IMR-90 (cell line): ENCODE data around the gene ELAC1. TPM values are rescaled to one million over a fixed set of nuclear protein-coding genes. Genes with fewer than 3 reads are reported as not detected.

Source experiments
- ATAC-seq: fragments of 200-7000 bp; cut with Tn5 transposase; 2 replicates; pipeline ENCODE4 v1.9.1; 2020; ENCODE audit warnings: low read depth, mild to moderate bottlenecking, moderate library complexity
- BruUV-seq: library from RNA; stranded (reverse); fragments of 400-500 nt; replicated peaks from 2 replicates; lab custom pipeline; 2021; lab: Mats Ljungman, UMichigan
- CTCF ChIA-PET: fragments of 300-600 bp; formaldehyde crosslinking; extraction: SDS; loops from one replicate; lab custom pipeline; 2021; ENCODE audit warnings: antibody characterized with exemption; lab: Yijun Ruan, JAX
- POLR2A ChIA-PET: fragments of 300-600 bp; sonication (Branson Sonifier 250); formaldehyde crosslinking; loops from one replicate; lab custom pipeline; 2022; ENCODE audit warnings: antibody characterized with exemption; ENCODE audit not compliant: unreplicated experiment; lab: Charles Lee
- DNase-seq: peaks from one replicate; pipeline ENCODE4 v3.0.0; 2013
- H2AFZ ChIP-seq: replicated peaks from 2 replicates; pipeline ENCODE3; 2013; ENCODE audit warnings: low read length, mild to moderate bottlenecking; ENCODE audit not compliant: poor library complexity
- H2AK5ac ChIP-seq: 2 replicates; pipeline ENCODE4 v1.6.1; 2013; ENCODE audit warnings: low read depth, low read length, inconsistent platforms
- H2AK9ac ChIP-seq: replicated peaks from 2 replicates; pipeline ENCODE3; 2013; ENCODE audit warnings: mild to moderate bottlenecking, low read depth, low read length, moderate library complexity; ENCODE audit not compliant: poor library complexity
- H2BK120ac ChIP-seq: 2 replicates; pipeline ENCODE4 v1.6.1; 2013; ENCODE audit warnings: low read depth, low read length, inconsistent platforms
- H2BK15ac ChIP-seq: 3 replicates; pipeline ENCODE4 v1.6.1; 2013; ENCODE audit warnings: low read depth, low read length, inconsistent platforms
- H2BK20ac ChIP-seq: 2 replicates; pipeline ENCODE4 v1.6.1; 2013; ENCODE audit warnings: low read depth, mild to moderate bottlenecking, inconsistent platforms, low read length, moderate library complexity
- H2BK5ac ChIP-seq: 2 replicates; pipeline ENCODE4 v1.6.1; 2013; ENCODE audit warnings: mild to moderate bottlenecking, low read depth, low read length, inconsistent platforms; ENCODE audit not compliant: poor library complexity, severe bottlenecking
- H3K14ac ChIP-seq: replicated peaks from 2 replicates; pipeline ENCODE4 v1.6.1; 2013; ENCODE audit warnings: low read depth, low read length, inconsistent platforms
- H3K18ac ChIP-seq: 2 replicates; pipeline ENCODE4 v1.6.1; 2013; ENCODE audit warnings: low read depth, low read length, control low read depth
- H3K23ac ChIP-seq: 2 replicates; pipeline ENCODE4 v1.6.1; 2013; ENCODE audit warnings: low read depth, low read length, inconsistent platforms
- H3K27ac ChIP-seq: 2 replicates; pipeline ENCODE4 v1.5.1; 2013; ENCODE audit warnings: mild to moderate bottlenecking, control low read depth, low read length; ENCODE audit not compliant: insufficient read depth
- H3K27me3 ChIP-seq: 2 replicates; pipeline ENCODE4 v1.6.1; 2013; ENCODE audit warnings: low read length; ENCODE audit not compliant: control insufficient read depth, insufficient read depth
- H3K36me3 ChIP-seq: 2 replicates; pipeline ENCODE4 v1.6.1; 2013; ENCODE audit warnings: low read length, mixed read lengths; ENCODE audit not compliant: control insufficient read depth, insufficient read depth
- H3K4ac ChIP-seq: 2 replicates; pipeline ENCODE4 v1.6.1; 2013; ENCODE audit warnings: low read depth, low read length, inconsistent platforms
- H3K4me1 ChIP-seq: 2 replicates; pipeline ENCODE4 v1.6.1; 2013; ENCODE audit warnings: low read length, mixed read lengths; ENCODE audit not compliant: control insufficient read depth, insufficient read depth
- H3K4me2 ChIP-seq: 2 replicates; pipeline ENCODE4 v1.6.1; 2013; ENCODE audit warnings: low read depth, mild to moderate bottlenecking, control low read depth, low read length, moderate library complexity
- H3K4me3 ChIP-seq: 2 replicates; pipeline ENCODE4 v1.5.1; 2013; ENCODE audit warnings: low read depth, mild to moderate bottlenecking, control low read depth, low read length, moderate library complexity; ENCODE audit not compliant: insufficient read depth
- H3K56ac ChIP-seq: 2 replicates; pipeline ENCODE4 v1.6.1; 2013; ENCODE audit warnings: low read length, inconsistent platforms; ENCODE audit not compliant: insufficient read depth; ENCODE audit errors: extremely low read depth
- H3K79me1 ChIP-seq, 2 experiments: 2 replicates each; pipeline ENCODE4 v1.6.1; 2013; ENCODE audit warnings: low read length in 2 of 2, inconsistent platforms in 1 of 2, low read depth in 1 of 2
- H3K9ac ChIP-seq: 2 replicates; pipeline ENCODE4 v1.6.1; 2013; ENCODE audit warnings: low read depth, low read length, control low read depth
- H3K9me1 ChIP-seq: 2 replicates; pipeline ENCODE4 v1.6.1; 2013; ENCODE audit warnings: low read length, inconsistent platforms; ENCODE audit not compliant: insufficient read depth
- H3K9me3 ChIP-seq: 2 replicates; pipeline ENCODE4 v1.6.1; 2013; ENCODE audit warnings: low read length; ENCODE audit not compliant: control insufficient read depth, insufficient read depth
- H4K20me1 ChIP-seq: 2 replicates; pipeline ENCODE4 v1.6.1; 2013; ENCODE audit warnings: low read length, inconsistent platforms; ENCODE audit not compliant: insufficient read depth
- H4K5ac ChIP-seq: 2 replicates; pipeline ENCODE4 v1.6.1; 2013; ENCODE audit warnings: mild to moderate bottlenecking, low read depth, low read length, control low read depth
- H4K8ac ChIP-seq, 2 experiments: 2 replicates each; pipeline ENCODE4 v1.6.1; 2013; ENCODE audit warnings: low read depth in 2 of 2, low read length in 2 of 2, control low read depth in 1 of 2, inconsistent platforms in 1 of 2
- H4K91ac ChIP-seq: 2 replicates; pipeline ENCODE4 v1.6.1; 2013; ENCODE audit warnings: low read depth, low read length, inconsistent platforms; ENCODE audit not compliant: insufficient read depth
- FOS ChIP-seq: fragments of 150-350 bp; IDR thresholded peaks from 2 replicates; pipeline ENCODE4 v1.6.1; 2016; ENCODE audit warnings: low read depth, low read length
- MAFK ChIP-seq: IDR thresholded peaks from 2 replicates; pipeline ENCODE4 v1.6.1; 2012; ENCODE audit warnings: low read depth, low read length, improper control_type of control experiment
- MAZ ChIP-seq: IDR thresholded peaks from 2 replicates; pipeline ENCODE4 v1.6.1; 2012; ENCODE audit warnings: low read depth, mild to moderate bottlenecking, low read length, improper control_type of control experiment, moderate library complexity, borderline replicate concordance
- MXI1 ChIP-seq: IDR thresholded peaks from 2 replicates; pipeline ENCODE4 v1.6.1; 2012; ENCODE audit warnings: low read depth, mild to moderate bottlenecking, low read length, moderate library complexity, borderline replicate concordance
- NFE2L2 ChIP-seq: fragments of 150-350 bp; IDR thresholded peaks from 2 replicates; pipeline ENCODE4 v1.6.1; 2016; ENCODE audit warnings: low read depth, mild to moderate bottlenecking, low read length
- RAD21 ChIP-seq: IDR thresholded peaks from 2 replicates; pipeline ENCODE4 v1.6.1; 2012; ENCODE audit warnings: low read length, improper control_type of control experiment
- WGBS, 2 experiments: methylation state at CpG; one replicate each; pipeline versions ENCODE4 v1.1.5 to v1.1.7; 2013; ENCODE audit warnings: missing lambda C conversion rate in 2 of 2; ENCODE audit not compliant: insufficient read length in 1 of 2; ENCODE audit errors: extremely low coverage in 2 of 2; 5-methylcytosine and 5-hydroxymethylcytosine counted together
- dilution Hi-C: fragments of 300-500 bp; cut with HindIII; formaldehyde crosslinking; loops from one replicate; pipeline ENCODE4 v1.14.3; 2018; ENCODE audit warnings: low sequenced_read_pairs; ENCODE audit not compliant: unreplicated experiment
- in situ Hi-C: fragments of 300-500 bp; cut with MboI; formaldehyde crosslinking; loops from 3 replicates; pipeline ENCODE4 v1.14.3; 2019; ENCODE audit warnings: low sequenced_read_pairs, inconsistent platforms, mixed read lengths
- intact Hi-C: fragments of 100-400 bp; cut with micrococcal nuclease; formaldehyde crosslinking; loops from 2 replicates; pipeline ENCODE4 v1.10.0; 2022
- polyA plus RNA-seq, 3 experiments: library from polyadenylated mRNA; depleted of rRNA; stranded (reverse); fragments of >200 nt; gene quantifications; 2 replicates each; pipeline ENCODE4 v1.2.3, GENCODE V29; 2012; ENCODE audit warnings: low replicate concordance in 1 of 3
- total RNA-seq: library from RNA; depleted of rRNA; stranded (reverse); fragments of >200 nt; gene quantifications from 2 replicates; pipeline ENCODE4 v1.2.3, GENCODE V29; 2012

ELAC1 gene
- total and polyA plus RNA-seq, 2 of the 4 experiments (the other 2 are of a cell fraction): 5.2 to 8.4 TPM

DNA sequence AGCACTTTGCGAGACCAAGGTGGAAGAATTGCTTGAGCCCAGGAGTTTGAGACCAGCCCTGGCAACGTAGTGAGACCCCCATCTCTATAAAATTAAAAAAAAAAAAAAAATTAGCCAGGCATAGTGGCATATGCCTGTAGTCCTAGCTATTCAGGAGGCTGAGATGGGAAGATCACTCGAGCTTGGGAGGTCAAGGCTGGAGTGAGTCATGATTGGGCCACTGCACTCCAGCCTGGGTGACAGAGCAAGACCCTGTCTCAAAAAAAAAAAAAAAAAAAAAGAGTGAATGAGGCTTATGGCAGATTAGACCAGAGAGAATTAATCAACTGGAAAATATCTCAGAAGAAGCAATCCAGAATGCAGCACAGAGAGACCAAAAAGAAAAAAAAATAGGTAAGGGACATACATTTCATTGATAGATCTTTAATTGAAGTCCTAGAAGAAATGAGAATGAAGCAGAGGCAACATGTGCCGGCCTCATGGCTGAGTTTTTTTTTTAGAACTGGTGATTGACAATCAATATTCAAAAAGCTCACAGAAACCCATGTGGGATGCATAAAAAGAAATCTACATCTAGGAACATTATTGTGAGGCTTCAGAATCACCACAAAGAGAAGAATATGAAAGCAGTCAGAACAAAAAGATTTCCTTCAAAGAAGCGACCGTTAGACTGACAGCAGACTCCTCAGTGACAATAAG, 32.2 kb upstream of the ELAC1 start:
- CTCF ChIA-PET: no interaction called here

More for the DNA sequence above, 32.2 kb upstream of the ELAC1 start:
- H3K56ac ChIP-seq: no peak overlapping the region
- no peak overlapping the region for H3K9ac ChIP-seq
- H3K4me3 ChIP-seq: no peak overlapping the region
- TF ChIP-seq FOS (no peak), MAZ (no peak), MXI1 (no peak), NFE2L2 (no peak), MAFK (no peak), RAD21 (no peak)
- H4K5ac ChIP-seq: no peak overlapping the region
- no peak for DNase-seq
- H3K14ac ChIP-seq: no peak overlapping the region
- BruUV-seq: no TSS peak
- H3K18ac ChIP-seq: no peak overlapping the region
- ATAC-seq: no peak
- no peak overlapping the region for H2AFZ ChIP-seq
- H2BK120ac ChIP-seq: no peak overlapping the region
- H3K9me3 ChIP-seq: no peaks in the 10 kb centered on the region
- H4K20me1 ChIP-seq: no peaks in the 10 kb centered on the region
- no peak overlapping the region for H2AK5ac ChIP-seq
- no peak overlapping the region for H4K91ac ChIP-seq
- H3K79me1 ChIP-seq: no peaks in the 10 kb centered on the region
- H3K4me1 ChIP-seq: no peaks in the 10 kb centered on the region
- dilution Hi-C loops: no loop called here
- in situ Hi-C loops: no loop called here
- no peak overlapping the region for H2AK9ac ChIP-seq
- H3K4me2 ChIP-seq: no peak overlapping the region
- H3K36me3 ChIP-seq: peaks cover 2% of the 10 kb centered on the region
- POLR2A ChIA-PET: no interaction called here
- H3K4ac ChIP-seq: no peak overlapping the region
- H3K9me1 ChIP-seq: no peaks in the 10 kb centered on the region
- H2BK20ac ChIP-seq: no peak overlapping the region
- no peak overlapping the region for H3K27ac ChIP-seq
- intact Hi-C loops: no loop called here
- H3K23ac ChIP-seq: no peak overlapping the region
- no peak overlapping the region for H2BK5ac ChIP-seq
- H2BK15ac ChIP-seq: no peak overlapping the region
- WGBS, 2 experiments: no CpG with 5 or more reads among the region's 6 CpGs
- H4K8ac ChIP-seq: no peak overlapping the region
- no peaks in the 10 kb centered on the region for H3K27me3 ChIP-seq
